Osteoblast (primary cell): Measurements from ENCODE around the gene VPS37B. TPM values are rescaled to one million over a fixed set of nuclear protein-coding genes. Genes with fewer than 3 reads are reported as not detected.
A peak's percentile ranks its signal among the peaks of the same experiment; 100 is the strongest.

ENCODE experiments used
- DNase-seq: peaks from one replicate; pipeline ENCODE4 v3.0.0; 2011; ENCODE audit warnings: low spot score, mixed read lengths; ENCODE audit not compliant: insufficient read length; ENCODE audit errors: missing footprints
- H2AFZ ChIP-seq: 2 replicates; pipeline ENCODE4 v1.6.0; 2011; ENCODE audit warnings: mild to moderate bottlenecking, low read length
- H3K27ac ChIP-seq: 2 replicates; pipeline ENCODE4 v1.5.1; 2011; ENCODE audit warnings: mild to moderate bottlenecking, low read depth, low read length, moderate library complexity
- H3K27me3 ChIP-seq: 2 replicates; pipeline ENCODE4 v1.6.0; 2012; ENCODE audit warnings: mild to moderate bottlenecking, control low read depth, inconsistent platforms, low read length, moderate library complexity; ENCODE audit not compliant: insufficient read depth
- H3K36me3 ChIP-seq: 2 replicates; pipeline ENCODE4 v1.5.1; 2011; ENCODE audit warnings: mild to moderate bottlenecking, low read length, control low read depth, moderate library complexity; ENCODE audit not compliant: insufficient read depth
- H3K4me1 ChIP-seq: 2 replicates; pipeline ENCODE4 v1.5.1; 2011; ENCODE audit warnings: mild to moderate bottlenecking, low read length, control low read depth, moderate library complexity; ENCODE audit not compliant: insufficient read depth
- H3K4me2 ChIP-seq: 2 replicates; pipeline ENCODE4 v1.6.0; 2011; ENCODE audit warnings: mild to moderate bottlenecking, low read length; ENCODE audit not compliant: insufficient read depth
- H3K4me3 ChIP-seq: fragments of 200-600 bp; sonication (generic); 3 replicates; pipeline ENCODE4 v1.5.1; 2012; ENCODE audit warnings: mild to moderate bottlenecking, low read length, inconsistent platforms; ENCODE audit not compliant: insufficient read depth
- H3K79me2 ChIP-seq: 2 replicates; pipeline ENCODE4 v1.6.0; 2012; ENCODE audit warnings: mild to moderate bottlenecking, low read length, control low read depth, inconsistent platforms; ENCODE audit not compliant: insufficient read depth
- H3K9me3 ChIP-seq: 2 replicates; pipeline ENCODE4 v1.5.1; 2011; ENCODE audit warnings: low read depth, low read length, control low read depth
- H4K20me1 ChIP-seq: 2 replicates; pipeline ENCODE4 v1.6.0; 2012; ENCODE audit warnings: mild to moderate bottlenecking, low read length, control low read depth; ENCODE audit not compliant: insufficient read depth
- CTCF ChIP-seq: IDR thresholded peaks from 2 replicates; pipeline ENCODE4 v1.5.1; 2011; ENCODE audit warnings: mild to moderate bottlenecking, low read depth, low read length, moderate library complexity; ENCODE audit errors: extremely low read depth
- total RNA-seq: library from RNA; depleted of rRNA; stranded (reverse); fragments of >200 nt; gene quantifications from 2 replicates; pipeline ENCODE4 v1.2.3, GENCODE V29; 2012

VPS37B gene
- total RNA-seq, 1 donor: 19.2 TPM

GRCh38 chr12:122835750-122836026 lies 60.2 kb downstream of the VPS37B start:
- Histone ChIP-seq H3K27me3 (no peaks in the 10 kb centered on the region), H3K4me3 (peak overlapping the region; percentile 80), H3K36me3 (no peaks in the 10 kb centered on the region), H3K4me1 (peaks cover 12% of the 10 kb centered on the region), H4K20me1 (no peaks in the 10 kb centered on the region), H2AFZ (peak overlapping the region; percentile 72), H3K79me2 (peaks cover 6% of the 10 kb centered on the region), H3K27ac (no peak overlapping the region), H3K4me2 (peak overlapping the region; percentile 96), H3K9me3 (no peaks in the 10 kb centered on the region)
- DNase-seq: no peak
- no peak for TF ChIP-seq CTCF

- Histone ChIP-seq H3K4me3 (peak within 1 kb of the TSS; percentile 80), H4K20me1 (no peaks in the 10 kb centered on the region), H2AFZ (peak within 1 kb of the TSS; percentile 92), H3K4me1 (peaks cover 12% of the 10 kb centered on the region), H3K36me3 (no peaks in the 10 kb centered on the region), H3K27me3 (no peaks in the 10 kb centered on the region), H3K4me2 (peak within 1 kb of the TSS; percentile 99), H3K79me2 (peaks cover 6% of the 10 kb centered on the region), H3K27ac (peak within 1 kb of the TSS; percentile 48), H3K9me3 (no peaks in the 10 kb centered on the region)
- peak; percentile 94 for DNase-seq
- TF ChIP-seq CTCF: no peak
These were observed 60.8 kb downstream of the VPS37B start, which contains the start of gene HIP1R for GRCh38 chr12:122834921-122835749. TSS of gene HIP1R (plus strand) at chr12:122835457. CDS start at chr12:122835551, 94 bp downstream.

- peak overlapping the region; percentile 48 for H3K27ac ChIP-seq
These were observed 61.6 kb downstream of the VPS37B start for GRCh38 chr12:122834104-122834920.

More at GRCh38 chr12:122834104-122834920, 61.6 kb downstream of the VPS37B start:
- Histone ChIP-seq H4K20me1 (no peaks in the 10 kb centered on the region), H3K9me3 (no peaks in the 10 kb centered on the region), H3K4me1 (peaks cover 12% of the 10 kb centered on the region), H3K4me3 (peak overlapping the region; percentile 74), H3K36me3 (no peaks in the 10 kb centered on the region), H3K4me2 (peak overlapping the region; percentile 99), H2AFZ (peak overlapping the region; percentile 92), H3K79me2 (peaks cover 2% of the 10 kb centered on the region), H3K27me3 (no peaks in the 10 kb centered on the region)
- DNase-seq: peak; percentile 98
- TF ChIP-seq CTCF: no peak
